ENCODE data around the gene EPHA6.

GRCh38 chr3:97359977-97360376, 545.6 kb downstream of the EPHA6 start:
- TF ChIP-seq, protein P1, sequence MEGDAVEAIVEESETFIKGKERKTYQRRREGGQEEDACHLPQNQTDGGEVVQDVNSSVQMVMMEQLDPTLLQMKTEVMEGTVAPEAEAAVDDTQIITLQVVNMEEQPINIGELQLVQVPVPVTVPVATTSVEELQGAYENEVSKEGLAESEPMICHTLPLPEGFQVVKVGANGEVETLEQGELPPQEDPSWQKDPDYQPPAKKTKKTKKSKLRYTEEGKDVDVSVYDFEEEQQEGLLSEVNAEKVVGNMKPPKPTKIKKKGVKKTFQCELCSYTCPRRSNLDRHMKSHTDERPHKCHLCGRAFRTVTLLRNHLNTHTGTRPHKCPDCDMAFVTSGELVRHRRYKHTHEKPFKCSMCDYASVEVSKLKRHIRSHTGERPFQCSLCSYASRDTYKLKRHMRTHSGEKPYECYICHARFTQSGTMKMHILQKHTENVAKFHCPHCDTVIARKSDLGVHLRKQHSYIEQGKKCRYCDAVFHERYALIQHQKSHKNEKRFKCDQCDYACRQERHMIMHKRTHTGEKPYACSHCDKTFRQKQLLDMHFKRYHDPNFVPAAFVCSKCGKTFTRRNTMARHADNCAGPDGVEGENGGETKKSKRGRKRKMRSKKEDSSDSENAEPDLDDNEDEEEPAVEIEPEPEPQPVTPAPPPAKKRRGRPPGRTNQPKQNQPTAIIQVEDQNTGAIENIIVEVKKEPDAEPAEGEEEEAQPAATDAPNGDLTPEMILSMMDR (IDR thresholded peaks at IDR 0.05) = no peak
- TF ChIP-seq POLR2A (IDR thresholded peaks at IDR 0.05) = no peak
